Neural progenitor cell (in vitro differentiated cells): ENCODE data around the gene CCL8.

Experiments
- EZH2phosphoT487 ChIP-seq: fragments of 200-600 bp; sonication (generic); IDR thresholded peaks from 2 replicates; pipeline ENCODE4 v1.6.1; 2017; ENCODE audit warnings: antibody characterized with exemption
- TF ChIP-seq, protein P1 (sequence below): fragments of 200-600 bp; sonication (generic); IDR thresholded peaks from 2 replicates; pipeline ENCODE4 v1.5.1; 2017; ENCODE audit warnings: antibody characterized with exemption, mild to moderate bottlenecking

- TF ChIP-seq, protein P1, sequence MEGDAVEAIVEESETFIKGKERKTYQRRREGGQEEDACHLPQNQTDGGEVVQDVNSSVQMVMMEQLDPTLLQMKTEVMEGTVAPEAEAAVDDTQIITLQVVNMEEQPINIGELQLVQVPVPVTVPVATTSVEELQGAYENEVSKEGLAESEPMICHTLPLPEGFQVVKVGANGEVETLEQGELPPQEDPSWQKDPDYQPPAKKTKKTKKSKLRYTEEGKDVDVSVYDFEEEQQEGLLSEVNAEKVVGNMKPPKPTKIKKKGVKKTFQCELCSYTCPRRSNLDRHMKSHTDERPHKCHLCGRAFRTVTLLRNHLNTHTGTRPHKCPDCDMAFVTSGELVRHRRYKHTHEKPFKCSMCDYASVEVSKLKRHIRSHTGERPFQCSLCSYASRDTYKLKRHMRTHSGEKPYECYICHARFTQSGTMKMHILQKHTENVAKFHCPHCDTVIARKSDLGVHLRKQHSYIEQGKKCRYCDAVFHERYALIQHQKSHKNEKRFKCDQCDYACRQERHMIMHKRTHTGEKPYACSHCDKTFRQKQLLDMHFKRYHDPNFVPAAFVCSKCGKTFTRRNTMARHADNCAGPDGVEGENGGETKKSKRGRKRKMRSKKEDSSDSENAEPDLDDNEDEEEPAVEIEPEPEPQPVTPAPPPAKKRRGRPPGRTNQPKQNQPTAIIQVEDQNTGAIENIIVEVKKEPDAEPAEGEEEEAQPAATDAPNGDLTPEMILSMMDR: no peak
- no peak for TF ChIP-seq EZH2phosphoT487
Observed at GRCh38 chr17:34287875-34288274, 31.4 kb upstream of the CCL8 start.
